ENCODE measurements around the gene THRB. TPM values are rescaled to one million over a fixed set of nuclear protein-coding genes. Genes with fewer than 3 reads are reported as not detected.

Gene THRB
- total RNA-seq, 4 donors from 2014 or later: 3.7 to 11.3 (median 6.1) TPM

DNA sequence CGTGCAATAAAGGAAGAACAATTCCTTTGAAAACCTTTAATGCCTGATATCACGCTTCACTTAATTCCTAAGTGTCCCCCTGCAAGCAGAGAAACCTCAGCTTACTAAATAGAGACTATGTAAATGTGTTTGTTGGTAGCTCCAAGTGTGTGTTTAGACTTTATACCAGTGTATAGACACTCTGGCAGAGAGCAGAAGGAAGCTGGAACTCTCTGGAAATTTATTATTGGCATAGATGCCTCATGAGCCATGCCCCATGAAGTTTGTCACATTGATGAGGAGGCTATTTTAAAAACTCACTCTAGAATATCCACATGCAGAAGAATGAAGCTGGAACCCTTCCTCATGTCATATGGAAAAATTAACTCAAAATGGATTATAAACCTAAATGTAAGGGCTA is 99.9 kb downstream of the THRB start:
- peaks cover 6 to 13% (median 7%) of the 10 kb centered on the region in 3 donors for H3K4me1 ChIP-seq
- WGBS, 2 donors: 76 to 77% methylated on average over 2 of the region's 2 CpGs
- TF ChIP-seq POLR2A (IDR thresholded peaks at IDR 0.05): no peak
- H3K27ac ChIP-seq: no peak overlapping the region
- H3K36me3 ChIP-seq: no peaks in the 10 kb centered on the region
- no peaks in the 10 kb centered on the region for H3K9me3 ChIP-seq
- H3K4me3 ChIP-seq: no peak overlapping the region
- intact Hi-C loops (cut with DNase I): no loop called here
- H3K27me3 ChIP-seq: no peaks in the 10 kb centered on the region
- DNase-seq: no peak

DNA sequence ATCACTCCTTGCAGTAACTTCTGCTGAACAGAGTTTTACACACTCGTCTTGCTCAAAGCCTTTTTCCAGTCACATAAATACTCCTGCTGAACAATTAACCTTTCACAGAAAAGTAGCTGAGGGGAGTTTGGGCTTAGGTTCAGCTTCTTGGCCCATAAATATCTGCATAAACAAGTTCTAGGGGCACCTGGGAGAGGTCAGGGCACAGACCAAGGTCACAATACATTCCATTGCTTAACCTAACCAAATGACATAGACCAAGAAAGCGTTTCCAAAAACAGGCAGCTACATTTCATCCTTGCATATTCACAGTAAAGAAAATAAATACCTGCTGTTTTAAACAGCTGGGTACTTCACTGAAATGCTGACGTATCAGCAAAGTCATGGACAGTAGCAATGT is 101.3 kb downstream of the THRB start:
- TF ChIP-seq CTCF (IDR thresholded peaks at IDR 0.05): no peak
- no peak for TF ChIP-seq POLR2A (IDR thresholded peaks at IDR 0.05)
- Histone ChIP-seq H3K4me1 (peaks cover 9 to 27% (median 21%) of the 10 kb centered on the region in 3 donors), H3K9me3 (no peaks in the 10 kb centered on the region), H3K4me3 (no peak overlapping the region), H3K27ac (no peak overlapping the region), H3K27me3 (no peaks in the 10 kb centered on the region), H3K36me3 (no peaks in the 10 kb centered on the region)
- intact Hi-C loops (cut with DNase I): no loop called here
- no peak for DNase-seq
- 61 to 90% methylated on average over 3 of the region's 3 CpGs for WGBS, 2 donors

- Histone ChIP-seq H3K4me3 (no peak overlapping the region), H3K27me3 (no peaks in the 10 kb centered on the region), H3K36me3 (no peaks in the 10 kb centered on the region), H3K4me1 (peaks cover 9 to 31% (median 21%) of the 10 kb centered on the region in 3 donors), H3K9me3 (no peaks in the 10 kb centered on the region), H3K27ac (peak overlapping the region in 3 of 4 donors; percentile 3 to 62 (median 42))
- TF ChIP-seq CTCF (IDR thresholded peaks at IDR 0.05): no peak
- no peak for TF ChIP-seq POLR2A (IDR thresholded peaks at IDR 0.05)
- DNase-seq: no peak
- WGBS, 2 donors: 74 to 76% methylated on average over 3 of the region's 3 CpGs
- intact Hi-C loops (cut with DNase I): no loop called here
These were observed 104.2 kb downstream of the THRB start for GRCh38 chr3:24390169-24391130.

GRCh38 chr3:24389108-24390090 is 105.3 kb downstream of the THRB start:
- intact Hi-C loops (cut with DNase I): no loop called here
- Histone ChIP-seq H3K4me1 (peaks cover 9 to 31% (median 21%) of the 10 kb centered on the region in 3 donors), H3K36me3 (no peaks in the 10 kb centered on the region), H3K27me3 (no peaks in the 10 kb centered on the region), H3K4me3 (peak overlapping the region in 1 of 4 donors; percentile 7), H3K9me3 (no peaks in the 10 kb centered on the region), H3K27ac (peak overlapping the region in 3 of 4 donors; percentile 3 to 62 (median 42))
- WGBS, 2 donors: 42 to 49% methylated on average over 6 of the region's 6 CpGs
- DNase-seq: no peak
- no peak for TF ChIP-seq POLR2A (IDR thresholded peaks at IDR 0.05)
- TF ChIP-seq CTCF (IDR thresholded peaks at IDR 0.05): peak in 2 of 6 experiments; percentile 13 to 42

DNA sequence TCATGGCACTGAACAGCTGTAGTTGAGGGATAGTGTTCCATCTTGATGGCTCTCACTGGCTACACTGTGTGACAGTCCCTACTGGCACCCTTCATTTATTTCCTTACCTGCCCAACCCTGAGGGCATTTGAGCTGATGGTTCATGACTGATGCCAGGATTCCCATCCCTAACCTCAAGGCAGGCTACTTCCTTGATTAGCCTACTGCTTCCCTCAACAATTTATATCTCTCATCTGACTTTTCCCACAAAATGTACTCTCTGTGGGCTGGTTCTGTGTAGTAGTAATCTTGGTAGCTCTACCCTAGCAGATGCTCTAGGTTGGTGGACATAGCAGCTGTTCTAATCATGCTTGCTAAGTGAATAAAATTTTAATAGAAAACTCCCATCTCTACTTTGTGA is 106.0 kb downstream of the THRB start:
- no peaks in the 10 kb centered on the region for H3K27me3 ChIP-seq
- intact Hi-C loops (cut with DNase I): no loop called here
- no peak overlapping the region for H3K4me3 ChIP-seq
- H3K27ac ChIP-seq: peak overlapping the region in 2 of 4 donors; percentile 11 to 62
- TF ChIP-seq POLR2A (IDR thresholded peaks at IDR 0.05) (no peak), CTCF (IDR thresholded peaks at IDR 0.05) (no peak)
- DNase-seq: no peak
- H3K36me3 ChIP-seq: no peaks in the 10 kb centered on the region
- H3K9me3 ChIP-seq: no peaks in the 10 kb centered on the region
- peaks cover 9 to 31% (median 21%) of the 10 kb centered on the region in 3 donors for H3K4me1 ChIP-seq

Data from esophagus squamous epithelium (tissue), 5 donors.